IgD-negative memory B cell (primary cell): ENCODE measurements around the gene CFAP161. TPM values are rescaled to one million over a fixed set of nuclear protein-coding genes. Genes with fewer than 3 reads are reported as not detected.

Source experiments
- H3K27ac Mint-ChIP-seq, 3 donors: one replicate each; pipeline ENCODE4 v1.8.0; 2020 to 2022; ENCODE audit warnings: mild to moderate bottlenecking in 3 of 3, mixed read lengths in 3 of 3, moderate library complexity in 1 of 3
- H3K27me3 Mint-ChIP-seq: one replicate; pipeline ENCODE4 v1.8.0; 2021; ENCODE audit warnings: mixed read lengths
- H3K36me3 Mint-ChIP-seq: one replicate; pipeline ENCODE4 v1.8.0; 2020; ENCODE audit warnings: mild to moderate bottlenecking, mixed read lengths
- H3K4me1 Mint-ChIP-seq, 3 donors: one replicate each; pipeline ENCODE4 v1.8.0; 2020 to 2022; ENCODE audit warnings: mixed read lengths in 3 of 3, mild to moderate bottlenecking in 1 of 3
- H3K4me3 Mint-ChIP-seq, 4 donors: one replicate each; pipeline ENCODE4 v1.8.0; 2020 to 2022; ENCODE audit warnings: mild to moderate bottlenecking in 4 of 4, mixed read lengths in 4 of 4, moderate library complexity in 3 of 4
- H3K9me3 Mint-ChIP-seq, 3 donors: one replicate each; pipeline ENCODE4 v1.8.0; 2020 to 2021; ENCODE audit warnings: mixed read lengths in 3 of 3, mild to moderate bottlenecking in 1 of 3
- polyA plus RNA-seq: library from polyadenylated mRNA; unstranded; fragments of 300-500 nt; fragmentation: Illumina TruSeq; gene quantifications from one replicate; pipeline ENCODE4 v1.2.3, GENCODE V29; 2021

CFAP161 gene
- not detected for polyA plus RNA-seq

GRCh38 chr15:81133782-81134461, at the start of gene CFAP161:
CFAP161 (plus strand) TSS chr15:81134270; CDS start chr15:81134330, 60 bp downstream.
- peak within 1 kb of the TSS in 2 of 4 donors; percentile 49 to 82 for H3K4me3 Mint-ChIP-seq

GRCh38 chr15:81084716-81085115, 49.4 kb upstream of the CFAP161 start:
- H3K36me3 Mint-ChIP-seq: no peaks in the 10 kb centered on the region
- no peaks in the 10 kb centered on the region for H3K9me3 Mint-ChIP-seq
- H3K27ac Mint-ChIP-seq: no peak overlapping the region
- no peak overlapping the region for H3K4me3 Mint-ChIP-seq
- peaks cover 7% of the 10 kb centered on the region for H3K27me3 Mint-ChIP-seq
- no peaks in the 10 kb centered on the region for H3K4me1 Mint-ChIP-seq

More at GRCh38 chr15:81133782-81134461, at the start of gene CFAP161:
- no peak within 1 kb of the TSS for H3K27ac Mint-ChIP-seq
- peaks cover 0 to 2% (median 2%) of the 10 kb centered on the region in 3 donors for H3K4me1 Mint-ChIP-seq
- H3K27me3 Mint-ChIP-seq: peaks cover 24% of the 10 kb centered on the region
- H3K36me3 Mint-ChIP-seq: peaks cover 2% of the 10 kb centered on the region
- H3K9me3 Mint-ChIP-seq: peaks cover 0 to 8% (median 0%) of the 10 kb centered on the region in 3 donors

GRCh38 chr15:81085213-81085612, 48.9 kb upstream of the CFAP161 start:
- Mint-ChIP-seq H3K27me3 (peaks cover 11% of the 10 kb centered on the region), H3K27ac (no peak overlapping the region), H3K36me3 (no peaks in the 10 kb centered on the region), H3K4me3 (no peak overlapping the region), H3K9me3 (no peaks in the 10 kb centered on the region), H3K4me1 (no peaks in the 10 kb centered on the region)

GRCh38 chr15:81085898-81086297, 48.2 kb upstream of the CFAP161 start:
- H3K4me3 Mint-ChIP-seq: no peak overlapping the region
- H3K4me1 Mint-ChIP-seq: no peaks in the 10 kb centered on the region
- no peak overlapping the region for H3K27ac Mint-ChIP-seq
- H3K36me3 Mint-ChIP-seq: no peaks in the 10 kb centered on the region
- H3K9me3 Mint-ChIP-seq: no peaks in the 10 kb centered on the region
- H3K27me3 Mint-ChIP-seq: peaks cover 11% of the 10 kb centered on the region

GRCh38 chr15:81087066-81087465, 47.0 kb upstream of the CFAP161 start:
- Mint-ChIP-seq H3K36me3 (no peaks in the 10 kb centered on the region), H3K4me3 (no peak overlapping the region), H3K27ac (no peak overlapping the region), H3K9me3 (no peaks in the 10 kb centered on the region), H3K27me3 (peaks cover 11% of the 10 kb centered on the region), H3K4me1 (no peaks in the 10 kb centered on the region)

GRCh38 chr15:81087694-81088093, 46.4 kb upstream of the CFAP161 start:
- Mint-ChIP-seq H3K9me3 (no peaks in the 10 kb centered on the region), H3K36me3 (no peaks in the 10 kb centered on the region), H3K4me3 (no peak overlapping the region), H3K27ac (no peak overlapping the region), H3K27me3 (peaks cover 11% of the 10 kb centered on the region), H3K4me1 (no peaks in the 10 kb centered on the region)

GRCh38 chr15:81088470-81089013, 45.5 kb upstream of the CFAP161 start:
- Mint-ChIP-seq H3K4me3 (no peak overlapping the region), H3K27me3 (peaks cover 12% of the 10 kb centered on the region), H3K27ac (no peak overlapping the region), H3K36me3 (no peaks in the 10 kb centered on the region), H3K9me3 (no peaks in the 10 kb centered on the region), H3K4me1 (no peaks in the 10 kb centered on the region)

- Mint-ChIP-seq H3K27ac (no peak overlapping the region), H3K4me3 (peak overlapping the region in 1 of 4 donors; percentile 15), H3K27me3 (peaks cover 27% of the 10 kb centered on the region), H3K9me3 (no peaks in the 10 kb centered on the region), H3K4me1 (no peaks in the 10 kb centered on the region), H3K36me3 (no peaks in the 10 kb centered on the region)
Measured at GRCh38 chr15:81091889-81092558, 42.0 kb upstream of the CFAP161 start.

- Mint-ChIP-seq H3K4me1 (no peaks in the 10 kb centered on the region), H3K27me3 (peaks cover 32% of the 10 kb centered on the region), H3K36me3 (no peaks in the 10 kb centered on the region), H3K27ac (no peak overlapping the region), H3K4me3 (peak overlapping the region in 1 of 4 donors; percentile 15), H3K9me3 (no peaks in the 10 kb centered on the region)
Measured at GRCh38 chr15:81092559-81092902, 41.5 kb upstream of the CFAP161 start.

GRCh38 chr15:81093961-81094360, 40.1 kb upstream of the CFAP161 start:
- H3K36me3 Mint-ChIP-seq: no peaks in the 10 kb centered on the region
- H3K9me3 Mint-ChIP-seq: no peaks in the 10 kb centered on the region
- peak overlapping the region in 1 of 3 donors; percentile 58 for H3K27ac Mint-ChIP-seq
- H3K27me3 Mint-ChIP-seq: peaks cover 39% of the 10 kb centered on the region
- no peaks in the 10 kb centered on the region for H3K4me1 Mint-ChIP-seq
- H3K4me3 Mint-ChIP-seq: no peak overlapping the region

GRCh38 chr15:81095690-81096365, 38.2 kb upstream of the CFAP161 start:
- no peaks in the 10 kb centered on the region for H3K4me1 Mint-ChIP-seq
- no peak overlapping the region for H3K27ac Mint-ChIP-seq
- H3K36me3 Mint-ChIP-seq: no peaks in the 10 kb centered on the region
- H3K4me3 Mint-ChIP-seq: no peak overlapping the region
- no peaks in the 10 kb centered on the region for H3K9me3 Mint-ChIP-seq
- H3K27me3 Mint-ChIP-seq: peaks cover 37% of the 10 kb centered on the region

- Mint-ChIP-seq H3K4me1 (no peaks in the 10 kb centered on the region), H3K27me3 (peaks cover 37% of the 10 kb centered on the region), H3K27ac (no peak overlapping the region), H3K4me3 (no peak overlapping the region), H3K9me3 (no peaks in the 10 kb centered on the region), H3K36me3 (no peaks in the 10 kb centered on the region)
Measured at GRCh38 chr15:81096398-81096797, 37.7 kb upstream of the CFAP161 start.

- Mint-ChIP-seq H3K27me3 (peaks cover 37% of the 10 kb centered on the region), H3K4me3 (no peak overlapping the region), H3K36me3 (no peaks in the 10 kb centered on the region), H3K27ac (no peak overlapping the region), H3K4me1 (no peaks in the 10 kb centered on the region), H3K9me3 (no peaks in the 10 kb centered on the region)
Measured at GRCh38 chr15:81097116-81097889, 36.8 kb upstream of the CFAP161 start.

GRCh38 chr15:81097890-81098280, 36.2 kb upstream of the CFAP161 start:
- H3K4me1 Mint-ChIP-seq: no peaks in the 10 kb centered on the region
- H3K27me3 Mint-ChIP-seq: peaks cover 37% of the 10 kb centered on the region
- no peak overlapping the region for H3K27ac Mint-ChIP-seq
- no peaks in the 10 kb centered on the region for H3K36me3 Mint-ChIP-seq
- no peaks in the 10 kb centered on the region for H3K9me3 Mint-ChIP-seq
- no peak overlapping the region for H3K4me3 Mint-ChIP-seq

GRCh38 chr15:81098349-81098748, 35.7 kb upstream of the CFAP161 start:
- H3K4me1 Mint-ChIP-seq: no peaks in the 10 kb centered on the region
- peaks cover 37% of the 10 kb centered on the region for H3K27me3 Mint-ChIP-seq
- H3K4me3 Mint-ChIP-seq: no peak overlapping the region
- H3K9me3 Mint-ChIP-seq: no peaks in the 10 kb centered on the region
- H3K27ac Mint-ChIP-seq: no peak overlapping the region
- H3K36me3 Mint-ChIP-seq: no peaks in the 10 kb centered on the region
